HUES6 (cell line): Measurements from ENCODE around the gene MLXIPL.
"Not testable (repeated sequence)": the region's sequence is repeated elsewhere in the genome, so short reads cannot be mapped to it uniquely, and the experiment has no call there.

Source experiments
- H3K27ac ChIP-seq: 2 replicates; pipeline ENCODE4 v1.7.0; 2013; ENCODE audit warnings: low read depth, mild to moderate bottlenecking, low read length, inconsistent platforms
- H3K27me3 ChIP-seq: 2 replicates; pipeline ENCODE4 v1.6.1; 2013; ENCODE audit warnings: low read length; ENCODE audit not compliant: control insufficient read depth, insufficient read depth
- H3K36me3 ChIP-seq: 2 replicates; pipeline ENCODE4 v1.6.1; 2013; ENCODE audit warnings: low read length; ENCODE audit not compliant: control insufficient read depth, insufficient read depth
- H3K4me1 ChIP-seq: 2 replicates; pipeline ENCODE4 v1.6.1; 2013; ENCODE audit warnings: low read length; ENCODE audit not compliant: control insufficient read depth, insufficient read depth
- H3K4me3 ChIP-seq: 2 replicates; pipeline ENCODE4 v1.5.1; 2013; ENCODE audit warnings: low read depth, low read length
- H3K9ac ChIP-seq: one replicate; pipeline ENCODE4 v1.6.1; 2013; ENCODE audit warnings: mild to moderate bottlenecking, low read length
- H3K9me3 ChIP-seq: 2 replicates; pipeline ENCODE4 v1.6.1; 2013; ENCODE audit warnings: low read depth, low read length; ENCODE audit not compliant: control insufficient read depth, insufficient read depth

Gene MLXIPL

GRCh38 chr7:73573276-73573675 is 51.0 kb downstream of the MLXIPL start:
- Histone ChIP-seq H3K9ac (no peak overlapping the region), H3K9me3 (no peaks in the 10 kb centered on the region), H3K27ac (no peak overlapping the region), H3K4me3 (no peak overlapping the region), H3K4me1 (0 out of 2 replicates have a peak, but pooled peaks cover 3% of the 10 kb centered on the region), H3K27me3 (peaks cover 6% of the 10 kb centered on the region; the same call in 1 of the 2 replicates), H3K36me3 (peaks cover 55% of the 10 kb centered on the region)

- Histone ChIP-seq H3K36me3 (peaks cover 55% of the 10 kb centered on the region), H3K4me1 (0 out of 2 replicates have a peak, but pooled peaks cover 3% of the 10 kb centered on the region), H3K4me3 (no peak overlapping the region), H3K27me3 (peaks cover 4% of the 10 kb centered on the region; the same call in 1 of the 2 replicates), H3K9me3 (no peaks in the 10 kb centered on the region), H3K9ac (no peak overlapping the region), H3K27ac (no peak overlapping the region)
Measured at GRCh38 chr7:73572767-73573186, 51.5 kb downstream of the MLXIPL start.

- Histone ChIP-seq H3K4me1 (no peaks in the 10 kb centered on the region), H3K27ac (no peak overlapping the region), H3K4me3 (no peak overlapping the region), H3K27me3 (no peaks in the 10 kb centered on the region), H3K9me3 (no peaks in the 10 kb centered on the region), H3K36me3 (peaks cover 55% of the 10 kb centered on the region), H3K9ac (no peak overlapping the region)
Measured at GRCh38 chr7:73570977-73571376, 53.3 kb downstream of the MLXIPL start.

- Histone ChIP-seq H3K36me3 (peaks cover 55% of the 10 kb centered on the region), H3K9ac (no peak overlapping the region), H3K9me3 (no peaks in the 10 kb centered on the region), H3K27ac (no peak overlapping the region), H3K27me3 (no peaks in the 10 kb centered on the region), H3K4me3 (no peak overlapping the region), H3K4me1 (no peaks in the 10 kb centered on the region)
Measured at GRCh38 chr7:73570521-73570920, 53.8 kb downstream of the MLXIPL start.

- Histone ChIP-seq H3K4me1 (no peaks in the 10 kb centered on the region), H3K4me3 (no peak overlapping the region), H3K9ac (no peak overlapping the region), H3K27ac (no peak overlapping the region), H3K27me3 (no peaks in the 10 kb centered on the region), H3K36me3 (peaks cover 47% of the 10 kb centered on the region), H3K9me3 (no peaks in the 10 kb centered on the region)
Measured at GRCh38 chr7:73569042-73569608, 55.2 kb downstream of the MLXIPL start.

- Histone ChIP-seq H3K27me3 (no peaks in the 10 kb centered on the region), H3K9ac (no peak overlapping the region), H3K27ac (no peak overlapping the region), H3K36me3 (peaks cover 36% of the 10 kb centered on the region), H3K9me3 (no peaks in the 10 kb centered on the region), H3K4me3 (no peak overlapping the region), H3K4me1 (no peaks in the 10 kb centered on the region)
Measured at GRCh38 chr7:73567846-73568685, 56.3 kb downstream of the MLXIPL start.

GRCh38 chr7:73567140-73567539 is 57.2 kb downstream of the MLXIPL start:
- Histone ChIP-seq H3K36me3 (peaks cover 27% of the 10 kb centered on the region), H3K27ac (no peak overlapping the region), H3K9me3 (no peaks in the 10 kb centered on the region), H3K27me3 (no peaks in the 10 kb centered on the region), H3K9ac (no peak overlapping the region), H3K4me3 (no peak overlapping the region), H3K4me1 (no peaks in the 10 kb centered on the region)

- H3K9ac ChIP-seq, H3K4me3 ChIP-seq: not testable (repeated sequence)
- peaks cover 22% of the 10 kb centered on the region for H3K36me3 ChIP-seq
Measured at GRCh38 chr7:73566431-73566830, 57.9 kb downstream of the MLXIPL start.

GRCh38 chr7:73565675-73566340 is 58.5 kb downstream of the MLXIPL start:
- Histone ChIP-seq H3K9me3 (no peaks in the 10 kb centered on the region), H3K4me3 (no peak overlapping the region), H3K27ac (no peak overlapping the region), H3K9ac (no peak overlapping the region), H3K27me3 (no peaks in the 10 kb centered on the region), H3K36me3 (peaks cover 17% of the 10 kb centered on the region), H3K4me1 (no peaks in the 10 kb centered on the region)

More at GRCh38 chr7:73566431-73566830, 57.9 kb downstream of the MLXIPL start:
- not testable (repeated sequence) for H3K4me1 ChIP-seq, H3K9me3 ChIP-seq, H3K27me3 ChIP-seq, H3K27ac ChIP-seq

GRCh38 chr7:73560109-73560835 is 64.0 kb downstream of the MLXIPL start:
- H3K27me3 ChIP-seq: peaks cover 11% of the 10 kb centered on the region
- H3K36me3 ChIP-seq: no peaks in the 10 kb centered on the region
- no peak overlapping the region for H3K4me3 ChIP-seq
- H3K4me1 ChIP-seq: no peaks in the 10 kb centered on the region
- H3K9ac ChIP-seq: no peak overlapping the region
- H3K27ac ChIP-seq: no peak overlapping the region
- H3K9me3 ChIP-seq: no peaks in the 10 kb centered on the region
